ENCODE results near the gene VDR.

The VDR gene

GRCh38 chr12:47904713-47905709 lies at the start of gene VDR:
TSS of gene VDR (minus strand) at chr12:47904994. CDS start at chr12:47879113, 25,881 bp downstream.
- peak; percentile 81 for DNase-seq

- no peak for DNase-seq
Measured at GRCh38 chr12:47954058-47954457, 49.3 kb upstream of the VDR start.

GRCh38 chr12:47950856-47951468 lies 46.2 kb upstream of the VDR start:
- DNase-seq, result no peak

GRCh38 chr12:47949441-47950341 lies 44.9 kb upstream of the VDR start:
- DNase-seq, result peak; percentile 48

- no peak for DNase-seq
Measured at GRCh38 chr12:47947341-47947740, 42.5 kb upstream of the VDR start.

GRCh38 chr12:47946413-47947323 lies 41.9 kb upstream of the VDR start:
- DNase-seq, result no peak

GRCh38 chr12:47945341-47945728 lies 40.5 kb upstream of the VDR start:
- no peak for DNase-seq

- DNase-seq, result no peak
Measured at GRCh38 chr12:47944685-47945340, 40.0 kb upstream of the VDR start.

GRCh38 chr12:47943623-47944340 lies 39.0 kb upstream of the VDR start:
- DNase-seq, result no peak

GRCh38 chr12:47942614-47943225 lies 37.9 kb upstream of the VDR start:
- DNase-seq, result no peak

GRCh38 chr12:47941871-47942613 lies 37.2 kb upstream of the VDR start:
- DNase-seq, result peak; percentile 3

GRCh38 chr12:47941475-47941780 lies 36.6 kb upstream of the VDR start:
- no peak for DNase-seq

GRCh38 chr12:47940773-47941474 lies 36.1 kb upstream of the VDR start:
- no peak for DNase-seq

- DNase-seq, result no peak
Measured at GRCh38 chr12:47939009-47939601, 34.3 kb upstream of the VDR start.

- no peak for DNase-seq
Measured at GRCh38 chr12:47938594-47938993, 33.8 kb upstream of the VDR start.

- no peak for DNase-seq
Measured at GRCh38 chr12:47938093-47938492, 33.3 kb upstream of the VDR start.

GRCh38 chr12:47935184-47935583 lies 30.4 kb upstream of the VDR start:
- DNase-seq, result no peak

- DNase-seq, result no peak
Measured at GRCh38 chr12:47931187-47931586, 26.4 kb upstream of the VDR start.

- no peak for DNase-seq
Measured at GRCh38 chr12:47930634-47931033, 25.8 kb upstream of the VDR start.

Data from NCI-H526 treated with DMSO at 0.1 percent for 48 hours (cell line).